Measurements from ENCODE around the gene SESN1.

The SESN1 gene

DNA sequence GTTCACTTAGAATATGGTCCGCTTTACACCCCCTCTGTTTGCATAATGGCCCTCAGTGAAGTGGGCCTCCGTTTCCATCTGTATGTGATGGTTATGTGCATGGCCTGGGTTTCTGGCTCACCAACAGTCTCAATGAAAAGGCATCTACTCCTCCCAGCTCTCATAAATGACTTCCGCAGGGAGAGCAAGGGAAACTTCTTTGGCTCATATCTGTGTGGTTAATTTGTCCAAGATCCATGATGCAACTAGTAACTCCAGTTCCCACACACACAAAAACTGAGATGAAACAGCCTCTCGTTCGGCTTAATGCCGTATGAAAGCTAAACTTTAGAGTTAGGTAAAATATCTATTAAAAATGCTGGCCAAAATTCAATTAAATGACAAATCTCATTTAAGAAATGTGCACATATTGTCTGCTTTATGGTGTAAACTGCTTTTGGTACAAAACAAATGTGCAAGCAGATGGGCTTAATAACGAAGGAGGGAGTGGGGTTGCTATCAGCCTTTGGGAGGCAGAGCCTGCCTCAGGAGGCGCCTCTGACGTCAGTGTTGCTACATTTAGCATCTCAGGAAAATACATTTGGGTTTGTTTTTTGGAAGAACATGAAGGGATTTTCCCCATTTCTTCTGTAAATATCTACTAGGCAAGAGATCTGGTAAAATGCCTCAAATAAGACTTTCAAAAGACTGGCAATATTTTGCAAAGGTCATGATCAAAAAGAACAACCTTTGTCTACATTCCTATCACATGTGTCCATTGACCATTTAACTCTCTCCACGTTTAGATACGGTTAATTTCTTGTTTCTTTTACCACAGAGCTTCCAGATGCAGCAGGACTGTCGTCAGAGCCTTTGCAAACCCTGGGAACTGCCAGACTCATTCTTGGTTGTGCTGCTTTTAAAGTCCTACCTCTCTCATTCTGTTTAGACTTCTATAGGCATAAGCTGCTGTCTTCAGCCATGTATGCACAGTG, 149.7 kb downstream of the SESN1 start:
- no peak overlapping the region; the same call in 1 of the 2 replicates for H3K4me3 ChIP-seq (ENCODE audit: low read depth, low read length)
- CTCF ChIA-PET = interaction anchor here (0.8 to 1.2 kb wide), 2 partner anchors 24 to 403 kb away, joined by 3 read pairs; no protein-coding TSS in a partner anchor
- DNase-seq (ENCODE audit: low read depth, low spot score) = peak; percentile 86
- POLR2A ChIA-PET = no interaction called here
- TF ChIP-seq CTCF (IDR thresholded peaks at IDR 0.05; ENCODE audit: insufficient read depth, low read length, missing control alignments) = no peak

- ChIA-PET POLR2A (no interaction called here), CTCF (interaction anchor here (1.2 kb wide), 1 partner anchor 51 kb away, joined by 4 read pairs; no protein-coding TSS in a partner anchor)
- DNase-seq (ENCODE audit: low read depth, low spot score) = no peak
- H3K4me3 ChIP-seq (ENCODE audit: low read depth, low read length) = no peak overlapping the region
- no peak for TF ChIP-seq CTCF (IDR thresholded peaks at IDR 0.05; ENCODE audit: insufficient read depth, low read length, missing control alignments)
These were observed 150.6 kb downstream of the SESN1 start for GRCh38 chr6:108944071-108944470.

DNA sequence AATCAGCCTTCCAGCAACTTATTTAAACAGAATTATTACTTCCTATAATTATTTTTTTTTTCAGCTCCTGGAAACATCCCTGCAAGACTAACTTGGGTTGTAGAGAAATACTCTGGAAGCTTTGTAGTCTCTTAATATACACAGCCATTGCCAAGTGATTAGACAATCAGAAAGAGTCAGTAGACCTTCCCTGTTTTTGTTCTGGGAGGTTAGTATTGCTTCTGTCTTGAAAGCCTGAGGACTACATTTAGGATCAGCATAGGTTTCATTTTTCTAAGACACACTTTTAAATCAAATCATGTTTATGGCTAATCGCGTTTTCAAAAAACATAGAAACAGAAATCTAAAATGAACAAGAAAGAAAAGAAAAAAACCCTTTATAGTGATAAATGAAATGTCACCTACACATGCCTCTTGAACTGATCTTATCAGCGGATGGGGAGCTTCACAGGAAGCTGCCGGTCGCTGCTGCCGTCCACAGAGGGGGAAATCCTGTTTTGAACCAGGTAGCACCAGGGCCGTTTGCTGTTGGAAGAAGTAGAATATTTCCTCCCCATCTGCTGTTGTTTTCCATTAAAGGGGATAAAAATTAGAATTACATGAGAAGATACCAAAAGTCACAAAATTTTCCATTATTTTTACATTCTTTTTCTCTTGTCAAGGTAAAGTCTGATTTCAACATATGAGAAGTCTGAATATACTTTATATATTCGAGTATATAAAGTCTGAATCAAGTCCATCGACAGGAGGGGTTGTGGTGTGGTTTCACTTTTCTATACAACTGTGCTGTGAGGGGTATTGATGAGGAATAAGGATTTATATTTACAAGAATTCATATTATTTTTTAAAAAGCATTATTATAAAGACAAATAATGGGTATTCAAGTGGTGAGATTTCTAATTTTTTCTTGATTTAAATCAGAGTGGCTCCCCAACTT, 151.8 kb downstream of the SESN1 start:
- DNase-seq (ENCODE audit: low read depth, low spot score) = no peak
- CTCF ChIA-PET = interaction anchor here (1.2 kb wide), 1 partner anchor 50 kb away, joined by 4 read pairs; no protein-coding TSS in a partner anchor
- TF ChIP-seq CTCF (IDR thresholded peaks at IDR 0.05; ENCODE audit: insufficient read depth, low read length, missing control alignments) = no peak
- H3K4me3 ChIP-seq (ENCODE audit: low read depth, low read length) = no peak overlapping the region
- POLR2A ChIA-PET = no interaction called here

- no peak for TF ChIP-seq CTCF (IDR thresholded peaks at IDR 0.05; ENCODE audit: insufficient read depth, low read length, missing control alignments)
- CTCF ChIA-PET = no interaction called here
- no peak for DNase-seq (ENCODE audit: low read depth, low spot score)
- H3K4me3 ChIP-seq (ENCODE audit: low read depth, low read length) = no peak overlapping the region
- POLR2A ChIA-PET = no interaction called here
These were observed 152.8 kb downstream of the SESN1 start for GRCh38 chr6:108941859-108942258.

- ChIA-PET CTCF (no interaction called here), POLR2A (no interaction called here)
- no peak for DNase-seq (ENCODE audit: low read depth, low spot score)
- no peak overlapping the region for H3K4me3 ChIP-seq (ENCODE audit: low read depth, low read length)
- no peak for TF ChIP-seq CTCF (IDR thresholded peaks at IDR 0.05; ENCODE audit: insufficient read depth, low read length, missing control alignments)
These were observed 153.4 kb downstream of the SESN1 start for GRCh38 chr6:108941281-108941680.

DNA sequence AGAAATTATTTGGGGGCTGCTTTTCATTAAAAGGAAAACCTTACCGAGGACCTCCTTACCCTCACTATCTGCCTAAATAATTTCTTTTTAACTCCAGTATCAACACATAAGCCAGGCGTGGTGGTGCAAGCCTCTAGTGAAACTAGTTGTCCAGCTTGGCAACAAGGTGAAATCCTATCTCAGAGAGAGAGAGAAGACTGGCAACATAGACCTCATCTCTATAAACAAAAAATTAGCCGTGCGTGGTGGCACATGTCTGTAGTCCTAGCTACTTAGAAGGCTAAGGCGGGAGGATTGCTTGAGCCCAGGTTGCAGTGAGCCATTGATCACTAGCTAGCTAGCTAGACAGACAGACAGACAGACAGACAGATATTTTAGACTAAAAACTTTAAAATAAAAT, 153.9 kb downstream of the SESN1 start:
- ChIA-PET CTCF (no interaction called here), POLR2A (no interaction called here)
- no peak for DNase-seq (ENCODE audit: low read depth, low spot score)
- H3K4me3 ChIP-seq (ENCODE audit: low read depth, low read length) = no peak overlapping the region
- no peak for TF ChIP-seq CTCF (IDR thresholded peaks at IDR 0.05; ENCODE audit: insufficient read depth, low read length, missing control alignments)
